Measurements from ENCODE around the gene SEPTIN12.
"Not testable (repeated sequence)": the region's sequence is repeated elsewhere in the genome, so short reads cannot be mapped to it uniquely, and the experiment has no call there.

SEPTIN12 gene

GRCh38 chr16:4801962-4802658, 14.0 kb upstream of the SEPTIN12 start, which contains the start of gene ROGDI:
Gene ROGDI (minus strand): TSS chr16:4802633. CDS start chr16:4802571, 62 bp downstream.
- DNase-seq, result peak; percentile 40 to 79 (median 58)

GRCh38 chr16:4801051-4801961, 13.2 kb upstream of the SEPTIN12 start:
- no peak for DNase-seq

DNA sequence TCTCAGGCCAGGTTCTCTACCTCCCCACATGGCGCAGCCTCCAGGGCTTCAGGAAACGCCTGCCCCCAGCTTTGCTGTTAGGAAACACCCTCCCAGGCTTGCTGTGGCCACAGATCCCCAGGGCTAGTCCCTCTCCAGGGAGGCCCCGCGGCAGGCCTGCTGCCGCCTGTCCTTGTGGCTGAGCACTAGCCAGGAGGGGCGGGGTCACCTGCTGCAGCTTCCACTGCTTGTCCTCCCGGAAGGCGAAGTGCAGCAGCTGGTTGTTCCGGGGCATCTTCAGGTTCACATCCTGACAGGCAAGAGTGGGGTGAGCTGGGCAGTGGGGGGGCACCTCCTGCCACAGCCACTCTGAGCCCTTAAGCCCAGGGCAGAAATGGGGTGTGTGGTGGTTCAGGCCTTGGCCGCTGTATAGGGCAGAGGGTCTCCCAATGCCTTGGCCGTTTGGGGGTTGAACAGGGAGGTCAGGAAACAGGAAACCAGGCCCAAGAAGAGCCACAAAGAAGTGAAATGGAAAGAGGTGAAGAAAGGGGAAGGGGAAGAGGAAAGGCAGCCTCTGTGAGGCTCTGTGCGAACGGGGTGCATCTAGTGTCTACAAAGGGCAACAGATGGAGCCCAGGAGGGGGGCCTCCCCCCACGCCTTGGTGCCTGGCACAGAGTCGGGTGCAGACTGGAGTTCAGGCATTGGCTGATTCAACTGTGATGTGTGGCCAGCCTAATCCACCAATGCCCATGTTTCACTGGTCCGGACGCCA, 12.3 kb upstream of the SEPTIN12 start:
- DNase-seq, result no peak

- no peak for DNase-seq
Measured at GRCh38 chr16:4799171-4799855, 11.2 kb upstream of the SEPTIN12 start.

GRCh38 chr16:4798456-4798855, 10.3 kb upstream of the SEPTIN12 start:
- no peak for DNase-seq

DNA sequence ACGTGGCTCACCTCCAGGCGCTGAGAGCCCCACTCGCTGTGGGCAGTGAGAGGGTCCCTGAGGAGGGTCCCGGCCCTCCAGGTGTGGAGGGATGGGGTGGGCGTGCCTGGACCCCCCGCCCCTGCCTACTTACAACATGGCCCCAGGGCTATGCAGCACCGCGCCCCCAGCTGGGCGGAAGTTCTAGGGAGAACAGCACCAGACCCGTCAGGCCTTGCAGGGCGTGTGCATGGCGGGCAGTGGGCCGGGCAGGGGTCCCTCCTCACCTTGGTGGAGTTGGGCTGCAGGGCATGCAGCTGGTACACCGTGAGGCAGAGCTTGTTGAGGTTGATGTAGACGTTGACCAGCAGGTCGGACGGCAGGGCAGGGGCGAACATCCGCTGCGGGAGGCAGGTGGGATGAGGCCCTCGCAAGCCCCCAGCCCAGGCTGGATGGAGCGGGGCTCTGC, 9.7 kb upstream of the SEPTIN12 start:
- DNase-seq, result no peak

DNA sequence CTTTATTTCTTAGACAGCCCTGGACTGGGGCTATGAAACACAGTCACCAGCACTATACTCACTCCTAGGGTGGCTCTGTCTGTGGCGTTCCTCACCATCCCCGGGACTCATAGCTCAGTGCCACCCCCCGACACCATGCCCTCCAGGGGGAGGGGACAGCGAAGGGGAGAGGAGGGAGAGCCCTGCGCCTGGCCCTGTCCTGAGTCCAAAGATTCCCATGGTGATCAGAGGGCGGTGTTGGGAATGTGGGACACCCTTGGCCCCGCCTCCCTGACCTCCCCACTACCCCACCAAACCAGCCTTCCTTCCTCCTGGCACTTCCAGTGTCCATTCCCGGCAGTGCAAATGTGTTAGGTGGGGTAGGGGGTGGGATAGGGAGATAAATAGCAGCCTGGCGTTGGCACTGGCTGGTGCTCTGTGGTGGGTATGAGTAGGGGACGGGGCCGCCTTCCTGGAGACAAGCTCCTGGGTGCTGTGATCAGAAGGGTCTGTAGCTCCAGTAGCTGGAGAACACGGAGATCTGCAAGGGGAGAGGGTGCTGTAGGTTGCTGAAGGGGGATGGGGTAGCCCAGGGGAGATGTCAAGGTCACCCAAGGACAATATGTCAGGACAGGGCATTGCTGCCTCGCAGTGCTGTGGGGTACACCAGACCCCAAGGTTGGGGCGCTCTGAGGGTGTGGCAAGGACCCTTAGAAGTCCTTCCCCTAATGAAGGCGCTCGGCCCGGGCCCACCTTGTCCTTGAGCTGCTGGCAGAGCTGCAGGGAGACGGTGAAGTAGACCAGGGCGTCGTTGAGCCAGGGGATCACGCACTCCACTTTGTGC, 9.0 kb upstream of the SEPTIN12 start:
- DNase-seq, result no peak

DNA sequence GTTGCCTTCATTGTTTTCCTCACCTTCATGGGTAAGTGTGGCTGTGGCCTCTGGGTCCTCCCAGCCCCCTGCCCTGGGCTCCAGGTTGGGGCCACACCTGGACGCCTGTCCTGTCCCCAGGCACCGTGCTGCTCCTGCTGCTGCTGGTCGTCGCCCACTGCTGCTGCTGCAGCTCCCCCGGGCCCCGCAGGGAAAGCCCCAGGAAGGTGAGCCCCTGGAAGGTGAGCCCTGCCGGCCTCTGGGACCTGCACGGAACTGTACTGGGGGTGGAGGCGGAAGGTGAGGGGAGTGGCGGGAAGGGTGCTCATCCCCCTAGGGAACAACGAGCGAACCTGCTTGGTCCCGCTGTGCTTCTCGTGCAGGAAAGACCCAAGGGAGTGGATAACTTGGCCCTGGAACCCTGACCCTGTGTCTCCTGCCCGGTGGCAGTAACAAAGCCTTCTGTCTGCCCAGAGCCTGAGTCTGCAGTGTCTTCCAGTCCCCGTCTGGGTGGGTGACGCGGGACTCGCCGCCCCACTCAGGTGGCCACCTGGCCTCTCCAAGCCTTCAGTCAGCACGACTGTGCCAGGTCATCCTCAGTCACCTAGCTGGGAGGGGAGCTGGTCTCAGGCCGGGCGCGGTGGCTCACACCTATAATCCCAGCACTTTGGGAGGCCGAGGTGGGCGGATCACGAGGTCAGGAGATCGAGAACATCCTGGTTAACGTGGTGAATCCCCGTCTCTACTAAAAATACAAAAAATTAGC, 7.9 kb upstream of the SEPTIN12 start:
- no peak for DNase-seq

GRCh38 chr16:4795181-4795827, 7.2 kb upstream of the SEPTIN12 start, which contains the start of gene SMIM22:
Gene SMIM22 (plus strand): TSS chr16:4795369. CDS start chr16:4795735, 366 bp downstream.
- no peak for DNase-seq

DNA sequence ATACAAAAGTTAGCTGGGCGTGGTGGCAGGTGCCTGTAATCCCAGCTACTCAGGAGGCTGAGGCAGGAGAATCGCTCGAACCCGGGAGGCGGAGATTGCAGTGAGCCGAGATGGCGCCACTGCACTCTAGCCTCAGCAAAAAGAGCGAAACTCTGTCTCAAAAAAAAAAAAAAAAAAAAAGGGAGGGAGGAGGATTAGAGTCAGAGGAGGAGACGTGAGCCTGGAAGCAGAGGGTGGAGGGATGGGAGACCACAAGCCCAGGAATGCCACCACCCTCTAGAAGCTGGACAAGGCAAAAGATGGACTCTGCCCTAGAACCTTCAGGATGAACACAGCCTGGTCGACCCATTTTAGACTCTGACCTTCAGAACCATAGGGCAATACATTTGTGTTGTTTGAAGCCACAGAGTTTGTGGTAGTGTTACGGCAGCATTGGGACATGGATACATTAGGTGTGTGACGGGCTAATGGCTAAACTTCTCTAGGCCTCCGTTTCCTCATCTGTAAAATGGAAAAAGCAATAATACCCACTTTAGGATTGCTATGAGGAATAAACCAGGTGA, 4.9 kb upstream of the SEPTIN12 start:
- DNase-seq, result no peak

GRCh38 chr16:4790871-4791270, 2.7 kb upstream of the SEPTIN12 start:
- DNase-seq, result no peak

DNA sequence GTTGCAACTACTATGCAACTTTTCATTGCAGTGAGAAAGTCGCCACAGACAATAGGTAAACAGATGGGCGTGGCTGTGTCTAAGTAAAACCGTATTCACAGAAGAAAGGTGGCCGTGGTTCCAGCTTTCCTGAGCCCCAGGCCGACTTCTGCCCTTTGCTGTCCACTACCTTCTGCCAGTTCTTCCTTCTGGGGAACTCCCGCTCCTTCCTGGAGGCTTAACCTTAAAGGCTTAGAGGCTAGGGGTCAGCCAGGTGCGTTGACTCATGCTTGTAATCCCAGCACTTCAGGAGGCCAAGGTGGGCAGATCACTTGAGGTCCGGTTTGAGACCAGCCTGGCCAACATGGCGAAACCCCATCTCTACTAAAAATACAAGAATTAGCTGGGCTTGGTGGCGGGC, 2.1 kb upstream of the SEPTIN12 start:
- no peak for DNase-seq

DNA sequence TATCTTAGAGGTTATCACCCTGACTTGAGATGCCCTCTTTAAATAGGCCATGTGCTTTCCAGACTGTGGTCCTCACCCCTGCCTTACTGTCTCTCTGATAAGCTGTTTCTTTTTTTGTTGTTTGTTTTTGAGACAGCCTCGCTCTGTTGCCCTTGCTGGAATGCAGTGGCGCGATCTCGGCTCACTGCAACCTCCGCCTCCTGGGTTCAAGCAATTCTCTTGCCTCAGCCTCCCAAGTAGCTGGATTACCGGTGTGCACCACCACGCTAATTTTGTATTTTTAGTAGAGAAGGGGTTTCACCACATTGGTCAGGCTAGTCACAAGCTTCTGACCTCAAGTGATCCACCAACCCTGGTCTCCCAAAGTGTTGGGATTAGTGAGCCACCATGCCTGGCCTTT, 765 bp upstream of the SEPTIN12 start:
- DNase-seq, result no peak

DNA sequence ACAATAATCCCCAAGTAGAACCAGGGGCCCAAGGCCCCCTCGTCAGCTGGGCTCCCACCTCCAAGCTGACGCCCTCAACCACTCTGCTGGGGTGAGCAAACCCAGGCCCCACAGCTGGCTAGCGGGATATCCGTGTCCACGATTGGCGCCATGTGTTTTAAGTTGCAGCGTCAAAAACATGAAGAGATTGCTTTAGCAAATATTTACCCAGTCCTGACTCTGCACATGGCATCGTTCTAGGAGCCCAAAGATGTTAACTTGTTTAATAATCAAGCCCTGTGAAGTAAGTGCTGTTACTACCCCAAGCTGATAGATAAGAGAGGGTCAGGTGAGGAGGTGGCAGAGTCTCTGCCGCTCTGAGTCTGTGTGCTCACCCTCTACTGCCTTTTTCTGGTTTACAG, 344 bp upstream of the SEPTIN12 start:
- DNase-seq, result no peak

DNA sequence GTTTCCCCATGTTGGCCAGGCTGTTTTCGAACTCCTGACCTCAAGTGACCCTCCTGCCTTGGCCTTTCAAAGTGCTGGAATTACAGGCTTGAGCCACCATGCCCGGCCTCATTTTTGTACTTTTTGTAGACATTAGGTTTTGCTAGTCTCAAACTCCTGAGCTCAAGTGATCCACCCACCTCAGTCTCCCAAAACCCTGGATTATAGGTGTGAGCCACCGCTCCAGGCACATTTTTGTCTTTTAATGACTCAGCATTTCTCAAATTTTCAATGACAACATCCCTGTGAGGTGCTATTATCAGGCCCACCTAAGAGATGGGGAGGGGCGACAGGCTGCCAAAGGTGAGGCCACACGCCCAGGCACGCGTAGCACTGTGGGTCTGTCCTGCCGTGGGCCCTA, 1.1 kb downstream of the SEPTIN12 start:
- DNase-seq, result no peak

GRCh38 chr16:4785758-4786433, 2.2 kb downstream of the SEPTIN12 start:
- no peak for DNase-seq

- DNase-seq, result not testable (repeated sequence)
Measured at GRCh38 chr16:4784444-4784987, 3.6 kb downstream of the SEPTIN12 start.

GRCh38 chr16:4783951-4784336, 4.2 kb downstream of the SEPTIN12 start:
- DNase-seq, result no peak
